Measurements from ENCODE around the gene AMH. TPM values are rescaled to one million over a fixed set of nuclear protein-coding genes. Genes with fewer than 3 reads are reported as not detected.

AMH gene
- total and polyA plus RNA-seq, 2 of the 4 experiments (the other 2 are of a cell fraction) = 0.86 TPM; not detected in 1

- DNase-seq (no peak), ATAC-seq (ENCODE audit: low read depth) (no peak)
- TF ChIP-seq RFX5 (IDR thresholded peaks at IDR 0.05; ENCODE audit: low read depth, low read length) (no peak), FOS (IDR thresholded peaks at IDR 0.05; ENCODE audit: low read depth, low read length) (no peak), USF2 (IDR thresholded peaks at IDR 0.05; ENCODE audit: low read depth, low read length) (no peak), CHD1 (IDR thresholded peaks at IDR 0.05; ENCODE audit: low read depth, low read length) (no peak), NFE2L2 (IDR thresholded peaks at IDR 0.05; ENCODE audit: low read depth, low read length) (no peak), MAZ (IDR thresholded peaks at IDR 0.05; ENCODE audit: borderline replicate concordance, low read depth, low read length) (no peak), POLR2A (IDR thresholded peaks at IDR 0.05; ENCODE audit: low read depth, low read length) (no peak), CTCF (conservative IDR thresholded peaks at IDR 0.05; ENCODE audit: low read depth, low read length) (no peak)
- Histone ChIP-seq H2BK15ac (ENCODE audit: low read depth, low read length) (no peak overlapping the region), H3K4ac (ENCODE audit: low read depth, low read length) (no peak overlapping the region), H2AFZ (replicated peaks; ENCODE audit: low read length, poor library complexity) (no peak overlapping the region), H3K4me2 (ENCODE audit: low read depth, low read length) (no peak overlapping the region), H4K5ac (ENCODE audit: low read depth, low read length) (no peak overlapping the region), H4K91ac (ENCODE audit: insufficient read depth, low read depth, low read length) (no peak overlapping the region), H3K9me3 (ENCODE audit: control insufficient read depth, insufficient read depth, low read length) (no peaks in the 10 kb centered on the region), H2BK5ac (ENCODE audit: low read depth, low read length, poor library complexity, severe bottlenecking) (no peak overlapping the region), H3K27me3 (ENCODE audit: control insufficient read depth, insufficient read depth, low read length) (no peaks in the 10 kb centered on the region), H2AK9ac (replicated peaks; ENCODE audit: low read depth, low read length, poor library complexity) (no peak overlapping the region), H2BK20ac (ENCODE audit: low read depth, low read length) (no peak overlapping the region), H3K4me3 (ENCODE audit: insufficient read depth, low read depth, low read length) (no peak overlapping the region), H3K23ac (ENCODE audit: low read depth, low read length) (no peak overlapping the region), H3K9ac (ENCODE audit: low read depth, low read length) (no peak overlapping the region), H3K79me1 (ENCODE audit: low read depth in 1 of 2, low read length in 2 of 2) (peaks cover 20 to 73% of the 10 kb centered on the region in 2 experiments), H2BK120ac (ENCODE audit: low read depth, low read length) (no peak overlapping the region), H3K14ac (replicated peaks; ENCODE audit: low read depth, low read length) (no peak overlapping the region), H3K36me3 (ENCODE audit: control insufficient read depth, insufficient read depth, low read length) (peaks cover 57% of the 10 kb centered on the region), H3K4me1 (ENCODE audit: control insufficient read depth, insufficient read depth, low read length) (peaks cover 8% of the 10 kb centered on the region), H3K27ac (ENCODE audit: insufficient read depth, low read length) (no peak overlapping the region), H3K9me1 (ENCODE audit: insufficient read depth, low read length) (0 out of 2 replicates have a peak, but pooled peaks cover 3% of the 10 kb centered on the region), H3K56ac (ENCODE audit: extremely low read depth, insufficient read depth, low read length) (no peak overlapping the region), H4K8ac (ENCODE audit: low read depth in 2 of 2, low read length in 2 of 2) (no peak overlapping the region), H3K18ac (ENCODE audit: low read depth, low read length) (no peak overlapping the region), H4K20me1 (ENCODE audit: insufficient read depth, low read length) (peaks cover 2% of the 10 kb centered on the region; the same call in 1 of the 2 replicates), H2AK5ac (ENCODE audit: low read depth, low read length) (no peak overlapping the region)
- WGBS, 2 experiments (ENCODE audit: extremely low coverage in 2 of 2, insufficient read length in 1 of 2) = 100% methylated on average over 4 of the region's 21 CpGs; no CpG with 5 or more reads in 1 of the 2 experiments
- intact Hi-C loops (cut with micrococcal nuclease) (no loop called here), in situ Hi-C loops (cut with MboI; ENCODE audit: low sequenced_read_pairs) (no loop called here), dilution Hi-C loops (cut with HindIII; ENCODE audit: low sequenced_read_pairs, unreplicated experiment) (no loop called here)
- BruUV-seq (replicated peaks) = no TSS peak
- ChIA-PET CTCF (no interaction called here), POLR2A (ENCODE audit: unreplicated experiment) (no interaction called here)
Observed at GRCh38 chr19:2210206-2210605, 38.9 kb upstream of the AMH start.

Measured in IMR-90 (cell line).